GM18526 (cell line): ENCODE measurements around the gene SOX11.

Experiments used
- POLR2A ChIP-seq: IDR thresholded peaks from 3 replicates; pipeline ENCODE4 v1.6.1; 2011; ENCODE audit not compliant: insufficient read length; ENCODE audit errors: extremely low read depth

SOX11 gene

GRCh38 chr2:5689750-5690149, 2.4 kb upstream of the SOX11 start:
- no peak for TF ChIP-seq POLR2A

- TF ChIP-seq POLR2A, result no peak
Measured at GRCh38 chr2:5690286-5690685, 1.9 kb upstream of the SOX11 start.

GRCh38 chr2:5690718-5691220, 1.4 kb upstream of the SOX11 start:
- no peak for TF ChIP-seq POLR2A

GRCh38 chr2:5691221-5691984, 781 bp upstream of the SOX11 start:
- TF ChIP-seq POLR2A, result no peak

GRCh38 chr2:5692561-5693286, 540 bp downstream of the SOX11 start:
- no peak for TF ChIP-seq POLR2A

GRCh38 chr2:5693287-5694201, 1.4 kb downstream of the SOX11 start:
- TF ChIP-seq POLR2A, result no peak

- no peak for TF ChIP-seq POLR2A
Measured at GRCh38 chr2:5694306-5694705, 2.1 kb downstream of the SOX11 start.

GRCh38 chr2:5695654-5696403, 3.6 kb downstream of the SOX11 start:
- TF ChIP-seq POLR2A, result no peak

- no peak for TF ChIP-seq POLR2A
Measured at GRCh38 chr2:5696404-5696944, 4.3 kb downstream of the SOX11 start.

- TF ChIP-seq POLR2A, result no peak
Measured at GRCh38 chr2:5696945-5697521, 4.8 kb downstream of the SOX11 start.

- no peak for TF ChIP-seq POLR2A
Measured at GRCh38 chr2:5697562-5697961, 5.4 kb downstream of the SOX11 start.

- TF ChIP-seq POLR2A, result no peak
Measured at GRCh38 chr2:5698134-5698533, 6.0 kb downstream of the SOX11 start.

- no peak for TF ChIP-seq POLR2A
Measured at GRCh38 chr2:5699963-5700362, 7.8 kb downstream of the SOX11 start.

GRCh38 chr2:5700551-5700950, 8.4 kb downstream of the SOX11 start:
- no peak for TF ChIP-seq POLR2A
